Measurements from ENCODE around the gene SEMA3A.
"Not testable (repeated sequence)": the region's sequence is repeated elsewhere in the genome, so short reads cannot be mapped to it uniquely, and the experiment has no call there.

The SEMA3A gene

GRCh38 chr7:84058311-84059076 is 136.1 kb downstream of the SEMA3A start:
- Histone ChIP-seq H3K4me3 (ENCODE audit: low read depth in 1 of 2, low read length in 2 of 2) (no peak overlapping the region), H3K27me3 (ENCODE audit: control insufficient read depth in 1 of 2, insufficient read depth in 2 of 2, low read length in 2 of 2) (no peaks in the 10 kb centered on the region), H3K36me3 (ENCODE audit: control insufficient read depth in 1 of 2, insufficient read depth in 2 of 2, low read length in 2 of 2) (no peaks in the 10 kb centered on the region), H3K9me3 (ENCODE audit: control insufficient read depth in 1 of 2, low read length in 2 of 2) (no peaks in the 10 kb centered on the region), H3K27ac (ENCODE audit: low read depth, low read length) (no peak overlapping the region), H3K4me1 (ENCODE audit: control insufficient read depth in 1 of 2, insufficient read depth in 2 of 2, low read length in 2 of 2) (no peaks in the 10 kb centered on the region), H3K9ac (ENCODE audit: low read depth in 1 of 2, low read length in 2 of 2) (no peak overlapping the region)

GRCh38 chr7:84057576-84057975 is 137.0 kb downstream of the SEMA3A start:
- Histone ChIP-seq H3K9ac (ENCODE audit: low read depth in 1 of 2, low read length in 2 of 2) (no peak overlapping the region), H3K4me3 (ENCODE audit: low read depth in 1 of 2, low read length in 2 of 2) (no peak overlapping the region), H3K4me1 (ENCODE audit: control insufficient read depth in 1 of 2, insufficient read depth in 2 of 2, low read length in 2 of 2) (no peaks in the 10 kb centered on the region), H3K9me3 (ENCODE audit: control insufficient read depth in 1 of 2, low read length in 2 of 2) (no peaks in the 10 kb centered on the region), H3K27me3 (ENCODE audit: control insufficient read depth in 1 of 2, insufficient read depth in 2 of 2, low read length in 2 of 2) (no peaks in the 10 kb centered on the region), H3K36me3 (ENCODE audit: control insufficient read depth in 1 of 2, insufficient read depth in 2 of 2, low read length in 2 of 2) (no peaks in the 10 kb centered on the region), H3K27ac (ENCODE audit: low read depth, low read length) (no peak overlapping the region)

- H3K4me1 ChIP-seq (ENCODE audit: control insufficient read depth in 1 of 2, insufficient read depth in 2 of 2, low read length in 2 of 2) = no peaks in the 10 kb centered on the region
- H3K9ac ChIP-seq (ENCODE audit: low read depth in 1 of 2, low read length in 2 of 2) = no peak overlapping the region
- H3K27me3 ChIP-seq (ENCODE audit: control insufficient read depth in 1 of 2, insufficient read depth in 2 of 2, low read length in 2 of 2) = no peaks in the 10 kb centered on the region
- H3K36me3 ChIP-seq (ENCODE audit: control insufficient read depth in 1 of 2, insufficient read depth in 2 of 2, low read length in 2 of 2) = no peaks in the 10 kb centered on the region
- no peak overlapping the region for H3K27ac ChIP-seq (ENCODE audit: low read depth, low read length)
- H3K4me3 ChIP-seq (ENCODE audit: low read depth in 1 of 2, low read length in 2 of 2) = no peak overlapping the region
- H3K9me3 ChIP-seq (ENCODE audit: control insufficient read depth in 1 of 2, low read length in 2 of 2) = no peaks in the 10 kb centered on the region
These were observed 138.5 kb downstream of the SEMA3A start for GRCh38 chr7:84055904-84056605.

- not testable (repeated sequence) for H3K9ac ChIP-seq (ENCODE audit: low read depth in 1 of 2, low read length in 2 of 2); H3K4me3 ChIP-seq (ENCODE audit: low read depth in 1 of 2, low read length in 2 of 2); H3K4me1 ChIP-seq (ENCODE audit: control insufficient read depth in 1 of 2, insufficient read depth in 2 of 2, low read length in 2 of 2); H3K27ac ChIP-seq (ENCODE audit: low read depth, low read length); H3K36me3 ChIP-seq (ENCODE audit: control insufficient read depth in 1 of 2, insufficient read depth in 2 of 2, low read length in 2 of 2); H3K9me3 ChIP-seq (ENCODE audit: control insufficient read depth in 1 of 2, low read length in 2 of 2); H3K27me3 ChIP-seq (ENCODE audit: control insufficient read depth in 1 of 2, insufficient read depth in 2 of 2, low read length in 2 of 2)
These were observed 139.4 kb downstream of the SEMA3A start for GRCh38 chr7:84055199-84055598.

- no peaks in the 10 kb centered on the region for H3K36me3 ChIP-seq (ENCODE audit: control insufficient read depth in 1 of 2, insufficient read depth in 2 of 2, low read length in 2 of 2)
- no peak overlapping the region for H3K9ac ChIP-seq (ENCODE audit: low read depth in 1 of 2, low read length in 2 of 2)
- H3K4me1 ChIP-seq (ENCODE audit: control insufficient read depth in 1 of 2, insufficient read depth in 2 of 2, low read length in 2 of 2) = no peaks in the 10 kb centered on the region
- no peaks in the 10 kb centered on the region for H3K27me3 ChIP-seq (ENCODE audit: control insufficient read depth in 1 of 2, insufficient read depth in 2 of 2, low read length in 2 of 2)
- H3K9me3 ChIP-seq (ENCODE audit: control insufficient read depth in 1 of 2, low read length in 2 of 2) = no peaks in the 10 kb centered on the region
- H3K4me3 ChIP-seq (ENCODE audit: low read depth in 1 of 2, low read length in 2 of 2) = no peak overlapping the region
- H3K27ac ChIP-seq (ENCODE audit: low read depth, low read length) = no peak overlapping the region
These were observed 145.3 kb downstream of the SEMA3A start for GRCh38 chr7:84049071-84049836.

GRCh38 chr7:84047085-84047484 is 147.5 kb downstream of the SEMA3A start:
- Histone ChIP-seq H3K27ac (ENCODE audit: low read depth, low read length) (no peak overlapping the region), H3K36me3 (ENCODE audit: control insufficient read depth in 1 of 2, insufficient read depth in 2 of 2, low read length in 2 of 2) (no peaks in the 10 kb centered on the region), H3K27me3 (ENCODE audit: control insufficient read depth in 1 of 2, insufficient read depth in 2 of 2, low read length in 2 of 2) (no peaks in the 10 kb centered on the region), H3K9me3 (ENCODE audit: control insufficient read depth in 1 of 2, low read length in 2 of 2) (no peaks in the 10 kb centered on the region), H3K4me3 (ENCODE audit: low read depth in 1 of 2, low read length in 2 of 2) (no peak overlapping the region), H3K4me1 (ENCODE audit: control insufficient read depth in 1 of 2, insufficient read depth in 2 of 2, low read length in 2 of 2) (no peaks in the 10 kb centered on the region), H3K9ac (ENCODE audit: low read depth in 1 of 2, low read length in 2 of 2) (no peak overlapping the region)

GRCh38 chr7:84044834-84045233 is 149.8 kb downstream of the SEMA3A start:
- H3K36me3 ChIP-seq (ENCODE audit: control insufficient read depth in 1 of 2, insufficient read depth in 2 of 2, low read length in 2 of 2) = no peaks in the 10 kb centered on the region
- H3K27me3 ChIP-seq (ENCODE audit: control insufficient read depth in 1 of 2, insufficient read depth in 2 of 2, low read length in 2 of 2) = no peaks in the 10 kb centered on the region
- H3K27ac ChIP-seq (ENCODE audit: low read depth, low read length) = no peak overlapping the region
- no peak overlapping the region for H3K4me3 ChIP-seq (ENCODE audit: low read depth in 1 of 2, low read length in 2 of 2)
- H3K4me1 ChIP-seq (ENCODE audit: control insufficient read depth in 1 of 2, insufficient read depth in 2 of 2, low read length in 2 of 2) = no peaks in the 10 kb centered on the region
- H3K9me3 ChIP-seq (ENCODE audit: control insufficient read depth in 1 of 2, low read length in 2 of 2) = no peaks in the 10 kb centered on the region
- H3K9ac ChIP-seq (ENCODE audit: low read depth in 1 of 2, low read length in 2 of 2) = no peak overlapping the region

- Histone ChIP-seq H3K27ac (ENCODE audit: low read depth, low read length) (no peak overlapping the region), H3K4me1 (ENCODE audit: control insufficient read depth in 1 of 2, insufficient read depth in 2 of 2, low read length in 2 of 2) (no peaks in the 10 kb centered on the region)
These were observed 150.9 kb downstream of the SEMA3A start for GRCh38 chr7:84043661-84044191.

GRCh38 chr7:84042110-84042539 is 152.5 kb downstream of the SEMA3A start:
- no peaks in the 10 kb centered on the region for H3K4me1 ChIP-seq (ENCODE audit: control insufficient read depth in 1 of 2, insufficient read depth in 2 of 2, low read length in 2 of 2)
- H3K27me3 ChIP-seq (ENCODE audit: control insufficient read depth in 1 of 2, insufficient read depth in 2 of 2, low read length in 2 of 2) = no peaks in the 10 kb centered on the region
- H3K4me3 ChIP-seq (ENCODE audit: low read depth in 1 of 2, low read length in 2 of 2) = no peak overlapping the region
- no peak overlapping the region for H3K9ac ChIP-seq (ENCODE audit: low read depth in 1 of 2, low read length in 2 of 2)
- no peak overlapping the region for H3K27ac ChIP-seq (ENCODE audit: low read depth, low read length)
- H3K36me3 ChIP-seq (ENCODE audit: control insufficient read depth in 1 of 2, insufficient read depth in 2 of 2, low read length in 2 of 2) = no peaks in the 10 kb centered on the region
- H3K9me3 ChIP-seq (ENCODE audit: control insufficient read depth in 1 of 2, low read length in 2 of 2) = no peaks in the 10 kb centered on the region

More at GRCh38 chr7:84043661-84044191, 150.9 kb downstream of the SEMA3A start:
- Histone ChIP-seq H3K27me3 (ENCODE audit: control insufficient read depth in 1 of 2, insufficient read depth in 2 of 2, low read length in 2 of 2) (no peaks in the 10 kb centered on the region), H3K36me3 (ENCODE audit: control insufficient read depth in 1 of 2, insufficient read depth in 2 of 2, low read length in 2 of 2) (no peaks in the 10 kb centered on the region), H3K9me3 (ENCODE audit: control insufficient read depth in 1 of 2, low read length in 2 of 2) (no peaks in the 10 kb centered on the region), H3K9ac (ENCODE audit: low read depth in 1 of 2, low read length in 2 of 2) (no peak overlapping the region), H3K4me3 (ENCODE audit: low read depth in 1 of 2, low read length in 2 of 2) (no peak overlapping the region)

- Histone ChIP-seq H3K4me3 (ENCODE audit: low read depth in 1 of 2, low read length in 2 of 2) (no peak overlapping the region), H3K9me3 (ENCODE audit: control insufficient read depth in 1 of 2, low read length in 2 of 2) (no peaks in the 10 kb centered on the region), H3K36me3 (ENCODE audit: control insufficient read depth in 1 of 2, insufficient read depth in 2 of 2, low read length in 2 of 2) (no peaks in the 10 kb centered on the region), H3K9ac (ENCODE audit: low read depth in 1 of 2, low read length in 2 of 2) (no peak overlapping the region), H3K27me3 (ENCODE audit: control insufficient read depth in 1 of 2, insufficient read depth in 2 of 2, low read length in 2 of 2) (no peaks in the 10 kb centered on the region), H3K27ac (ENCODE audit: low read depth, low read length) (no peak overlapping the region), H3K4me1 (ENCODE audit: control insufficient read depth in 1 of 2, insufficient read depth in 2 of 2, low read length in 2 of 2) (no peaks in the 10 kb centered on the region)
These were observed 152.9 kb downstream of the SEMA3A start for GRCh38 chr7:84041649-84042048.

All from duodenal mucosa (tissue), 2 donors.